ENCODE results near the gene KRT83. TPM values are rescaled to one million over a fixed set of nuclear protein-coding genes. Genes with fewer than 3 reads are reported as not detected.

KRT83 gene
- polyA plus RNA-seq, 3 donors: not detected

DNA sequence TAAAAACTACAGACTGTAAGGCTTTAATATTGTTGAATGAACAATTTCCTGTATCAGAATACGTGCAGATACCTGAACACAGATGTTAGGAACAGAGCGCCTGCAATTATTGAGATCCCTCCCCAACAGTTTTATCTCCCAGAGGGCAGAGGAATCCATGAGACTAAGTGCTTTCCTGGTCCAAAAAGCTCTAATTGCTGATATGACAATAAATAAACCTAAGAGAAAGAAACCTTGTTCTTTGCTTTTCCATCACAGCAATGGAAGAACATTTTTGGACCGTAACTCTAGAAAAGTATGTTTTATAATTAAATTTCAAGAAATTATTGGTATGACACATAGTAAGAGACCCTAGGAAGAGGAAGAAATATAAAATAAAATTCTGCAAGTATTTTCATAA is 13.0 kb upstream of the KRT83 start:
- Histone ChIP-seq H3K4me3 (replicated peaks in 1 of 3; ENCODE audit: low read depth in 2 of 3, low read length in 3 of 3) (no peak overlapping the region), H3K4me1 (ENCODE audit: control insufficient read depth in 1 of 2, insufficient read depth in 2 of 2, low read length in 2 of 2) (no peaks in the 10 kb centered on the region), H4K20me1 (ENCODE audit: insufficient read depth, low read length) (no peaks in the 10 kb centered on the region), H3K9me3 (replicated peaks in 1 of 2; ENCODE audit: control insufficient read depth in 1 of 2, insufficient read depth in 1 of 2, low read length in 2 of 2) (no peaks in the 10 kb centered on the region), H3K9ac (ENCODE audit: insufficient read depth, low read length, poor library complexity, severe bottlenecking) (no peak overlapping the region), H3K36me3 (replicated peaks in 1 of 2; ENCODE audit: control insufficient read depth in 1 of 2, insufficient read depth in 2 of 2, low read length in 2 of 2) (no peaks in the 10 kb centered on the region), H2AFZ (ENCODE audit: insufficient read depth, low read depth, low read length, poor library complexity, severe bottlenecking) (no peak overlapping the region), H3K79me2 (ENCODE audit: insufficient read depth, low read length) (no peaks in the 10 kb centered on the region), H3K27me3 (ENCODE audit: control insufficient read depth in 2 of 2, insufficient read depth in 2 of 2, low read length in 2 of 2) (peaks cover 0 to 2% of the 10 kb centered on the region in 2 donors), H3K27ac (ENCODE audit: low read depth in 1 of 2, low read length in 2 of 2) (no peak overlapping the region), H3K4me2 (replicated peaks; ENCODE audit: extremely low read depth, low read length, poor library complexity, severe bottlenecking) (no peak overlapping the region)
- WGBS (ENCODE audit: insufficient coverage): no CpG with 5 or more reads among the region's 3 CpGs
- Mint-ChIP-seq H3K9me3 (peaks cover 0 to 6% (median 4%) of the 10 kb centered on the region in 7 donors), H3K4me3 (no peak overlapping the region), H3K27ac (no peak overlapping the region), H3K27me3 (ENCODE audit: low read depth in 3 of 3) (peaks cover 4 to 12% (median 11%) of the 10 kb centered on the region in 3 donors), H3K36me3 (no peaks in the 10 kb centered on the region), H3K4me1 (no peaks in the 10 kb centered on the region)
- TF ChIP-seq, protein P1, sequence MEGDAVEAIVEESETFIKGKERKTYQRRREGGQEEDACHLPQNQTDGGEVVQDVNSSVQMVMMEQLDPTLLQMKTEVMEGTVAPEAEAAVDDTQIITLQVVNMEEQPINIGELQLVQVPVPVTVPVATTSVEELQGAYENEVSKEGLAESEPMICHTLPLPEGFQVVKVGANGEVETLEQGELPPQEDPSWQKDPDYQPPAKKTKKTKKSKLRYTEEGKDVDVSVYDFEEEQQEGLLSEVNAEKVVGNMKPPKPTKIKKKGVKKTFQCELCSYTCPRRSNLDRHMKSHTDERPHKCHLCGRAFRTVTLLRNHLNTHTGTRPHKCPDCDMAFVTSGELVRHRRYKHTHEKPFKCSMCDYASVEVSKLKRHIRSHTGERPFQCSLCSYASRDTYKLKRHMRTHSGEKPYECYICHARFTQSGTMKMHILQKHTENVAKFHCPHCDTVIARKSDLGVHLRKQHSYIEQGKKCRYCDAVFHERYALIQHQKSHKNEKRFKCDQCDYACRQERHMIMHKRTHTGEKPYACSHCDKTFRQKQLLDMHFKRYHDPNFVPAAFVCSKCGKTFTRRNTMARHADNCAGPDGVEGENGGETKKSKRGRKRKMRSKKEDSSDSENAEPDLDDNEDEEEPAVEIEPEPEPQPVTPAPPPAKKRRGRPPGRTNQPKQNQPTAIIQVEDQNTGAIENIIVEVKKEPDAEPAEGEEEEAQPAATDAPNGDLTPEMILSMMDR (IDR thresholded peaks at IDR 0.05): no peak
- no peak for DNase-seq
- intact Hi-C loops (cut with micrococcal nuclease): no loop called here

DNA sequence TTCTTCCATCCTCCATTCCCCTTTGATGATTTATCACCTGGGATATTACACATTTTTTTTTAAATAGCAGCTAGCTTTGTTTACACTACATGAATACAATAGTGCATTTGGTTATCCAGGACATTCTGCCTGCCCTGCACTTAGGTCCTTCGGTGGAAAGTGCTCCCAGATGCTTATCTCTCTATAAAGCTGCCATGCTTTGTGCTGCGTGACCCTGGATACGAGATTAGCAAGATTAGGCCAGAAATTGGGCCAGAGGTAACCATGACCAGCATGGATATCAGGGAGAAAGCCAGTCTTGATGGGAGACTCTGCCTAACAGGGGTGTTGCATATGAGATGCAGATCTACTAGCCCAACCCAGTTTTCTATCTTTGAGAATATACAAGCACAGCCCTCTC is 12.1 kb upstream of the KRT83 start:
- Histone ChIP-seq H3K27me3 (ENCODE audit: control insufficient read depth in 2 of 2, insufficient read depth in 2 of 2, low read length in 2 of 2) (peaks cover 0 to 2% of the 10 kb centered on the region in 2 donors), H3K4me2 (replicated peaks; ENCODE audit: extremely low read depth, low read length, poor library complexity, severe bottlenecking) (no peak overlapping the region), H3K27ac (ENCODE audit: low read depth in 1 of 2, low read length in 2 of 2) (no peak overlapping the region), H3K4me1 (ENCODE audit: control insufficient read depth in 1 of 2, insufficient read depth in 2 of 2, low read length in 2 of 2) (no peaks in the 10 kb centered on the region), H3K79me2 (ENCODE audit: insufficient read depth, low read length) (no peaks in the 10 kb centered on the region), H3K4me3 (replicated peaks in 1 of 3; ENCODE audit: low read depth in 2 of 3, low read length in 3 of 3) (no peak overlapping the region), H2AFZ (ENCODE audit: insufficient read depth, low read depth, low read length, poor library complexity, severe bottlenecking) (no peak overlapping the region), H3K9me3 (replicated peaks in 1 of 2; ENCODE audit: control insufficient read depth in 1 of 2, insufficient read depth in 1 of 2, low read length in 2 of 2) (no peaks in the 10 kb centered on the region), H4K20me1 (ENCODE audit: insufficient read depth, low read length) (no peaks in the 10 kb centered on the region), H3K36me3 (replicated peaks in 1 of 2; ENCODE audit: control insufficient read depth in 1 of 2, insufficient read depth in 2 of 2, low read length in 2 of 2) (no peaks in the 10 kb centered on the region), H3K9ac (ENCODE audit: insufficient read depth, low read length, poor library complexity, severe bottlenecking) (no peak overlapping the region)
- Mint-ChIP-seq H3K36me3 (no peaks in the 10 kb centered on the region), H3K27me3 (ENCODE audit: low read depth in 3 of 3) (peaks cover 4 to 11% (median 10%) of the 10 kb centered on the region in 3 donors), H3K4me3 (no peak overlapping the region), H3K27ac (no peak overlapping the region), H3K4me1 (no peaks in the 10 kb centered on the region), H3K9me3 (peaks cover 0 to 6% (median 4%) of the 10 kb centered on the region in 7 donors)
- DNase-seq: no peak
- 70% methylated on average over 3 of the region's 3 CpGs for WGBS (ENCODE audit: insufficient coverage)
- TF ChIP-seq, protein P1 (IDR thresholded peaks at IDR 0.05): no peak
- intact Hi-C loops (cut with micrococcal nuclease): no loop called here

All from CD14-positive monocyte (primary cell).